NCI-H1930 (cell line): ENCODE measurements around the gene GIT1.

Source experiments
- DNase-seq, 2 experiments: peaks; one replicate each; lab custom pipeline; 2025; lab: John Stamatoyannopoulos, UW

GIT1 gene

GRCh38 chr17:29589524-29590410 lies at the start of gene GIT1:
GIT1 (minus strand) TSS chr17:29589648; CDS start chr17:29589378, 270 bp downstream.
- peak; percentile 78 to 90 for DNase-seq

- no peak for DNase-seq
Observed at GRCh38 chr17:29633886-29634285, 44.4 kb upstream of the GIT1 start.

- no peak for DNase-seq
Observed at GRCh38 chr17:29630630-29631193, 41.3 kb upstream of the GIT1 start.

- no peak for DNase-seq
Observed at GRCh38 chr17:29629839-29630238, 40.4 kb upstream of the GIT1 start.

- no peak for DNase-seq
Observed at GRCh38 chr17:29628644-29629043, 39.2 kb upstream of the GIT1 start.

GRCh38 chr17:29627951-29628350 lies 38.5 kb upstream of the GIT1 start:
- no peak for DNase-seq

GRCh38 chr17:29625037-29625750 lies 35.7 kb upstream of the GIT1 start:
- DNase-seq: no peak

GRCh38 chr17:29624586-29624985 lies 35.1 kb upstream of the GIT1 start:
- DNase-seq: no peak

- DNase-seq: no peak
Observed at GRCh38 chr17:29623283-29623647, 33.8 kb upstream of the GIT1 start.

- DNase-seq: no peak
Observed at GRCh38 chr17:29622337-29623282, 33.2 kb upstream of the GIT1 start, which contains the start of gene CORO6. CORO6 (minus strand) TSS chr17:29622912; CDS start chr17:29621421, 1,491 bp downstream.

GRCh38 chr17:29621751-29622194 lies 32.3 kb upstream of the GIT1 start:
- DNase-seq: no peak

GRCh38 chr17:29620779-29621500 lies 31.5 kb upstream of the GIT1 start:
- DNase-seq: no peak

- DNase-seq: no peak
Observed at GRCh38 chr17:29620271-29620670, 30.8 kb upstream of the GIT1 start.

- no peak for DNase-seq
Observed at GRCh38 chr17:29619251-29619650, 29.8 kb upstream of the GIT1 start.

GRCh38 chr17:29618272-29619065 lies 29.0 kb upstream of the GIT1 start:
- DNase-seq: no peak

GRCh38 chr17:29617481-29618271 lies 28.2 kb upstream of the GIT1 start:
- peak in 1 of 2 experiments; percentile 16 for DNase-seq

GRCh38 chr17:29617125-29617480 lies 27.7 kb upstream of the GIT1 start:
- peak; percentile 57 to 77 for DNase-seq

GRCh38 chr17:29616300-29617048 lies 27.0 kb upstream of the GIT1 start:
- DNase-seq: no peak
